Measurements from ENCODE around the gene KRT77.
"Not testable (repeated sequence)": the region's sequence is repeated elsewhere in the genome, so short reads cannot be mapped to it uniquely, and the experiment has no call there.

The KRT77 gene

DNA sequence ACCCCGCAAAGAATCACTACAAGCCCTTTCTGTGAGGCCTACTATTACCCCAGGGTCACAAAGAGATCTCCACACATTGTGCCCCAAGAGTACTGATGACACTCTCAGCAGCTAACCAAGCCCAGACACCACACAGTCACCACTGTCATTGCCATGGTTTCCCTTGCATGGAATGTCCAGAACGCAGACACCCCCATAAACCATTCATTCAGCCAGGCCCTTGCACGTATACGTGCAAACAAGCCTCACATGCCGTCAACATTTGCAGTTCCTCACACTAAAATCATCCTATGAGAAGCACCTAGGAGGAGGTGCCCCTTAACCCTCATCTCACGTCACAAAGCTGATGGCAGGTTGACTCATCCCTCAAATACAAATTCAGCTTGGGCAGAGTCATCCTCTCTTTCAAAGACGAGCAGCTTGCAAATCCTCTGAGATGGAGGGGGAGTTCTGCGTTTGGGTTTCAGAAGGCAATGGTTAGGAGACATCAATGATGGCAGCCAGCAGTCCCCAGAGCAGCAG is 17.1 kb upstream of the KRT77 start:
- Histone ChIP-seq H3K9me3 (ENCODE audit: control insufficient read depth, insufficient read depth, low read length) (no peaks in the 10 kb centered on the region), H3K9ac (ENCODE audit: low read depth, low read length) (no peak overlapping the region), H3K4me3 (ENCODE audit: low read depth, low read length) (no peak overlapping the region), H3K36me3 (ENCODE audit: control insufficient read depth, insufficient read depth, low read length) (no peaks in the 10 kb centered on the region), H3K27me3 (ENCODE audit: control insufficient read depth, insufficient read depth, low read length) (peaks cover 8% of the 10 kb centered on the region), H3K4me1 (ENCODE audit: control insufficient read depth, insufficient read depth, low read length) (no peaks in the 10 kb centered on the region)

DNA sequence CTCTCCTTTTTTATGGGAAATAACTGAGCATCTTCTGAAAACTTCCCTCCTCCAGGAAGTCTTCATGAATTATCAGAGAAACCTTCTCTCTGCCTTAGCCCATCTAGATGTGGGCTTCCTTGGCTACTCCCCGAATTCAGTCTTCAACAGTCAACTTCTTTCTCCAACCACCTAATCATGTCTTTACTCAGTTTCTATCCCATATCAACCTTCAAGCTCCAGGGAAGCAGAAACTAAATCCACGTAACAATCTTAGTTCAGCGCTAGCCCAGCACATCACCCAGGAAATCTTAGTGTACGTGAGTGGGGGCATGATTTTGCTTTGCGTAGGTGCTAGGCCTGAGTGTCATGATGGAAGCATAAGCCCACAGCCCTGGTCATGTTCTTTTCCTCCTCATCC is 12.7 kb upstream of the KRT77 start:
- H3K9ac ChIP-seq (ENCODE audit: low read depth, low read length), result no peak overlapping the region
- H3K4me1 ChIP-seq (ENCODE audit: control insufficient read depth, insufficient read depth, low read length), result no peaks in the 10 kb centered on the region
- no peaks in the 10 kb centered on the region for H3K36me3 ChIP-seq (ENCODE audit: control insufficient read depth, insufficient read depth, low read length)
- peaks cover 32% of the 10 kb centered on the region for H3K27me3 ChIP-seq (ENCODE audit: control insufficient read depth, insufficient read depth, low read length)
- no peaks in the 10 kb centered on the region for H3K9me3 ChIP-seq (ENCODE audit: control insufficient read depth, insufficient read depth, low read length)
- no peak overlapping the region for H3K4me3 ChIP-seq (ENCODE audit: low read depth, low read length)

DNA sequence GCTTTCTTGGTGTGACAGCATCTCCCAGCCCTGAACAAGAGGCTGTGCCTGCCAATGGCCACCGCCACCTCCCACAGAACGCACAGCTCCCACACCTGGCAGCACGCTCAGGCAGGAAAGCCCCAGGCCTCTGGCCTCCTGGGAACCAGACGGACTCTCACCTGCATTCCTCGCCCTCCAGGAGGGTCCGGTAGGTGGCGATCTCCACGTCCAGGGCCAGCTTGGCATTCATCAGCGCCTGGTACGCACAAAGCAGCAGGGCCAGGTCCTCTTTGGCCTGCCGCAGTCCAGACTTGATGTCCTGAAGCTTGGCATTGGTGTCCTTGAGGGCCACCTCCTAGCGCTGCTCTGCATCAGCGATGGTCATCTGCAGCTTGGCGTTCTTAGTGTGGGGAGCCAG is 12.1 kb upstream of the KRT77 start:
- peaks cover 32% of the 10 kb centered on the region for H3K27me3 ChIP-seq (ENCODE audit: control insufficient read depth, insufficient read depth, low read length)
- H3K9ac ChIP-seq (ENCODE audit: low read depth, low read length), result no peak overlapping the region
- H3K4me3 ChIP-seq (ENCODE audit: low read depth, low read length), result no peak overlapping the region
- H3K9me3 ChIP-seq (ENCODE audit: control insufficient read depth, insufficient read depth, low read length), result no peaks in the 10 kb centered on the region
- no peaks in the 10 kb centered on the region for H3K4me1 ChIP-seq (ENCODE audit: control insufficient read depth, insufficient read depth, low read length)
- no peaks in the 10 kb centered on the region for H3K36me3 ChIP-seq (ENCODE audit: control insufficient read depth, insufficient read depth, low read length)

DNA sequence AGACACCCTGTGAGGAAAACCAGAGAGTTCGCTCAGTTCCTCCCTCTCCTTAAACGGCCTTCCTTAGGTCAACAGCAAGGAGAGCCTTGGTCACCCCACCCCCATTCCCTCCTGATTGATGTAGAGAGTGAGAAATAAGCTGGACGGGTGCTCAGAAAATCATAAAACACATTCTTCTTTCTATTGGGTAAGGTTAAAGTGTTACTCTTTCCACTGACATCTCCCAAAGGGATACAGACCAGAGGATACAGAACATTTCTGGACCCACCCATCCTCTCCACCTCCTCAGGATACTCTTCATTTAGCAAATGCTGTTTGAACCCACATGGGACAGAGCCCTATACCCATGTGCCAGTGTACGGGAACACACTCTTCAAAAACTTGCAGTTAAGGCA is 11.6 kb upstream of the KRT77 start:
- Histone ChIP-seq H3K4me3 (ENCODE audit: low read depth, low read length) (peak overlapping the region; percentile 46), H3K9ac (ENCODE audit: low read depth, low read length) (no peak overlapping the region), H3K9me3 (ENCODE audit: control insufficient read depth, insufficient read depth, low read length) (no peaks in the 10 kb centered on the region), H3K4me1 (ENCODE audit: control insufficient read depth, insufficient read depth, low read length) (no peaks in the 10 kb centered on the region), H3K27me3 (ENCODE audit: control insufficient read depth, insufficient read depth, low read length) (peaks cover 32% of the 10 kb centered on the region), H3K36me3 (ENCODE audit: control insufficient read depth, insufficient read depth, low read length) (no peaks in the 10 kb centered on the region)

DNA sequence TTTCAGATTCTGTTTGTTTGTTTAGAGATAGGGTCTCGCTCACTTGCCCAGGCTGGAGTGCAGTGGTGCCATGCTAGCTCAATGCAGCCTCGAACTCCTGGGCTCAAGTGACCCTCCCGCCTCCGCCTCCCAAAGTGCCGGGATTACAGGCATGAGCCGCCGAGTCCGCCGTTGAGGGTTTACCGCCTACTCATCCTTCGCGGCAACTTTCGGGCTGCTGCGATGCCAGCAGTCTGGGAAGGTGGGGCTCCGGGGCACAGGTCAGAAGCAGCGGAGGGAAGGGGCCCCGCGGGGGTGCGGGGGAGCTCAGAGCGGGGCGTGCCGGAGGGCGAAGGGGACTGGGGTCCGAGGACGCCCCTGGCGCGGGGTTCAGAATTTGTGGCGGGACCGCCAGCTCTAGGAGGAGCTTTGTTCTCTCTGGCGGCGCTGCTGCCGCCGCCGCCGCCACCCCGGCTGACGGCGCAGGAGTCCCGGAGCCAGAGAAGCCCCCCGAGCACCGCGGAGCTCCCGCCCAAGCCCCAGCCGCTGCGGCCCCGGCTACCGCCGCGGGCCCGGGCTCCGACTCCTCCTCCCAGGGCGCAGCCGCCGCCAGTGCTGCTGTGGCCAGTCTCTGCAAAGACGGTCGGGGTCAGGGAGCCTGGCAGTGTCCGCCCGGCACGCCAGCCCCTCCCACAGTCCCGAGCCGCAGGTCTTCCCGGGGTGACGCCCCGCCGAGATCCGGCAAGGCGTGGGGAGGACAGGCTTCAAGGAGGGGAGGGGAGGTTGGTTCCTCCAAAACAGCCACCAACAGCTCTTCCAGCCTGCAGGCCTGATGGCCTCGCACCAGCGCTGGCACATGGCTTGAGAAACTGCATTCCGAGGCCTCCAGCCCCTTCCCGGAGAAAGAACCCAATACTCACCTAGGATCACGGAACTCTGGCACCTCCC is 10.9 kb upstream of the KRT77 start:
- no peaks in the 10 kb centered on the region for H3K4me1 ChIP-seq (ENCODE audit: control insufficient read depth, insufficient read depth, low read length)
- H3K9ac ChIP-seq (ENCODE audit: low read depth, low read length), result peak overlapping the region; percentile 5
- no peaks in the 10 kb centered on the region for H3K9me3 ChIP-seq (ENCODE audit: control insufficient read depth, insufficient read depth, low read length)
- peaks cover 32% of the 10 kb centered on the region for H3K27me3 ChIP-seq (ENCODE audit: control insufficient read depth, insufficient read depth, low read length)
- peak overlapping the region; percentile 46 for H3K4me3 ChIP-seq (ENCODE audit: low read depth, low read length)
- no peaks in the 10 kb centered on the region for H3K36me3 ChIP-seq (ENCODE audit: control insufficient read depth, insufficient read depth, low read length)

DNA sequence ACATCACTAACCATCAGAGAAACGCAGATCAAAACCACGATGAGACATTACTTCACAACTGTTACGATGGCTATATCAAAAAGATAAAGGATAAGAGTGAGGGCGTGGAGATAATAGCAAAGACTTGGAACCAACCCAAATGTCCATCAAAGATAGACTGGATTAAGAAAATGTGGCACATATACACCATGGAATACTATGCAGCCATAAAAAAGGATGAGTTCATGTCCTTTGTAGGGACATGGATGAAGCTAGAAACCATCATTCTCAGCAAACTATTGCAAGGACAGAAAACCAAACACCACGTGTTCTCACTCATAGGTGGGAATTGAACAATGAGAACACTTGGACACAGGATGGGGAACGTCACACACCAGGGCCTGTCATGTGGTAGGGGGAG is 8.8 kb upstream of the KRT77 start:
- not testable (repeated sequence) for H3K36me3 ChIP-seq (ENCODE audit: control insufficient read depth, insufficient read depth, low read length); H3K9ac ChIP-seq (ENCODE audit: low read depth, low read length); H3K4me1 ChIP-seq (ENCODE audit: control insufficient read depth, insufficient read depth, low read length); H3K4me3 ChIP-seq (ENCODE audit: low read depth, low read length); H3K9me3 ChIP-seq (ENCODE audit: control insufficient read depth, insufficient read depth, low read length)
- H3K27me3 ChIP-seq (ENCODE audit: control insufficient read depth, insufficient read depth, low read length), result peaks cover 32% of the 10 kb centered on the region

DNA sequence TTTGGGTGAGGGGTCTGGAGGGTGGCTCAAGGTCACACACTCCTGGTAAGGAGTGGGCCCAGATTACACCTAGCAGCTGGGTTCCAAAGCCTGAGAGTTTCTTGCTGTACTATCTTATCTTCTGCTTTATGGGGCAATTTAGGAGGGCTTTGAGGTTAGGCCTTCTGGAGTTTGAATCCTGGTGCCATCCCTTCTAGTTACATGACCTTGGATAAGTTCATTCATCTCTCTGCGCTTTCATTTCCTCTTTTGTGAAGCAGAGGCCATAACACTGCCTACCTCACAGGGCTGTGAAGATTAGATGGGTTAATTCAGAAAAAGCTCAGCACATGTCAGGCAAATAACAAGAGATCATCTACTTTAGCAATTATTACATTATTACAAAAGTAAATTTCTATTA is 7.4 kb upstream of the KRT77 start:
- Histone ChIP-seq H3K27me3 (ENCODE audit: control insufficient read depth, insufficient read depth, low read length) (peaks cover 30% of the 10 kb centered on the region), H3K9ac (ENCODE audit: low read depth, low read length) (no peak overlapping the region), H3K9me3 (ENCODE audit: control insufficient read depth, insufficient read depth, low read length) (no peaks in the 10 kb centered on the region), H3K36me3 (ENCODE audit: control insufficient read depth, insufficient read depth, low read length) (no peaks in the 10 kb centered on the region), H3K4me1 (ENCODE audit: control insufficient read depth, insufficient read depth, low read length) (peaks cover 5% of the 10 kb centered on the region), H3K4me3 (ENCODE audit: low read depth, low read length) (no peak overlapping the region)

DNA sequence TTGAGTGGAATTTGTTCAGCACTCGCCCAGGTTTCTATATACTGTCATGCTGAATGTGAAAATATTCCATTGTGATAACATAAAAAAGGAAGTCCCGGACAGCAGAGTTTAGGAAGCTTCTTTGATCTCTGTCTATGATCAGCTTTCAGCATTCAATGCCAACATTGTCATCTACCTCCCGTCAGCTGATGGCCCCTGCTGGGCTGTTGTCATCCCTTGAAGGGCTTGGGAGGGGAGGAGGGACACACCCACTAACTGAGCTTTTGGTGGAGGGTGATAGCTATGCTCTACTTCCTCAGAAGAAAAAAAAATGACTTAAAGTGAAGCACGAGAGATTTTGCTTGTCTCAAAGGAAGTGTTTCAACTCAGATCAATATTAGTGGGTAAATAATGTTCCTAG is 4.7 kb upstream of the KRT77 start:
- Histone ChIP-seq H3K4me1 (ENCODE audit: control insufficient read depth, insufficient read depth, low read length) (peaks cover 5% of the 10 kb centered on the region), H3K9ac (ENCODE audit: low read depth, low read length) (no peak overlapping the region), H3K9me3 (ENCODE audit: control insufficient read depth, insufficient read depth, low read length) (no peaks in the 10 kb centered on the region), H3K36me3 (ENCODE audit: control insufficient read depth, insufficient read depth, low read length) (no peaks in the 10 kb centered on the region), H3K27me3 (ENCODE audit: control insufficient read depth, insufficient read depth, low read length) (peaks cover 6% of the 10 kb centered on the region), H3K4me3 (ENCODE audit: low read depth, low read length) (no peak overlapping the region)

DNA sequence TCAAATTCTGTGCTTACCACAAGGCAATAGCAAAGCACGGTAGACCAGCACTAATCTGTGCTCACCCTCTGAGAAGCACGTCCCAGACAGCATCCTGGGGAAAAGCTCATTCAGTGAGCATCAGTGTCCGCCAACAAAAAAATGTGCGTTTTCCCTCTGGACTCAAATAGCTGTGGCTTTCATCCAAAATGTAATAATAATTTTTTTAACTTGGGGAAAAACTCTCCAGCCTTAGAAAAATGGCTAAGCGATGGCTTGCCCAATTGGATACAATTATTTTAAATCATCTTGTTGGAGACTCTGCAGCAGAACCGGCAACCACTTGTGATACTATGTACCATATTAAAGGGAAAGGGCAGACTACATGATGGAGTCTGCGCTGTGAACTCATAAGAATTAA is 1.1 kb upstream of the KRT77 start:
- H3K36me3 ChIP-seq (ENCODE audit: control insufficient read depth, insufficient read depth, low read length), result no peaks in the 10 kb centered on the region
- no peak overlapping the region for H3K9ac ChIP-seq (ENCODE audit: low read depth, low read length)
- H3K4me3 ChIP-seq (ENCODE audit: low read depth, low read length), result no peak overlapping the region
- H3K27me3 ChIP-seq (ENCODE audit: control insufficient read depth, insufficient read depth, low read length), result no peaks in the 10 kb centered on the region
- H3K4me1 ChIP-seq (ENCODE audit: control insufficient read depth, insufficient read depth, low read length), result peaks cover 5% of the 10 kb centered on the region
- no peaks in the 10 kb centered on the region for H3K9me3 ChIP-seq (ENCODE audit: control insufficient read depth, insufficient read depth, low read length)

DNA sequence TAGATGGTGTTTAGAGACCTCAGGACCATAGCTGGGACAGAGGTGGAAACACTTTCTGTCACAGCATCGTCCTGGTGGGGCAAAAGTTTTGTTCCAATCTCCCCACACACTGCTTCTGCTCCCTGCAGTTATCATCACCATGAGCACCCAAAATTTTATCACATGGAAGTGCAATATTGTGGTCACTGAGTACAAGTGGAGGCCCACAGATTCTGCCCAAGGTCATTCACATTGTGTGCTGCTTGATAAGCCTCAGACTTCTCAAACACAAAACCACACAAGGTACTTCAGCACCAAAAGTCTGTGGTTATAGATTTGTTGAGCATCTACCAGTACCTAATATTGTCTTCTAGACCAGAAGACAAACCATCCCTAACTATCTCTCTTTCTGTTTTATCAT is 554 bp upstream of the KRT77 start:
- H3K4me1 ChIP-seq (ENCODE audit: control insufficient read depth, insufficient read depth, low read length), result peaks cover 5% of the 10 kb centered on the region
- H3K27me3 ChIP-seq (ENCODE audit: control insufficient read depth, insufficient read depth, low read length), result no peaks in the 10 kb centered on the region
- H3K9ac ChIP-seq (ENCODE audit: low read depth, low read length), result no peak overlapping the region
- H3K4me3 ChIP-seq (ENCODE audit: low read depth, low read length), result no peak overlapping the region
- no peaks in the 10 kb centered on the region for H3K9me3 ChIP-seq (ENCODE audit: control insufficient read depth, insufficient read depth, low read length)
- H3K36me3 ChIP-seq (ENCODE audit: control insufficient read depth, insufficient read depth, low read length), result no peaks in the 10 kb centered on the region

DNA sequence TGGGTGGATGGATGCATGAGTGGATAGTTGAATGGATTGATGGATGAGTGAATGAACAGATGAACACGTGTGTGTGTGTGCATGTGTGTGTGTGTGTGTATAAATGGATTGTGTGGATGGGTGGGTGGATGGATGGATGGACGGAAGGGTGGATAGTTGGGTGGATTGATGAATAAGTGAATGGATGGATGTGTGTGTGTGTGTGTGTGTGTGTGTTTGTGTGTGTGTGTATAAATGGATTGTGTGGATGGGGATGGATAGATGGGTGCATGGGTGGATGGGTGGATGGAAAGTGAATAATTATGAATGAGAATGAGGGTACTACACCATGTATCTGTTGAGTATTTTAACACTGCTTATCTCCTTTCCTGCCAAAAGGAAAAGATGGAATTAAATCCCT is 986 bp downstream of the KRT77 start:
- Histone ChIP-seq H3K27me3 (ENCODE audit: control insufficient read depth, insufficient read depth, low read length) (no peaks in the 10 kb centered on the region), H3K9me3 (ENCODE audit: control insufficient read depth, insufficient read depth, low read length) (no peaks in the 10 kb centered on the region), H3K9ac (ENCODE audit: low read depth, low read length) (no peak overlapping the region), H3K36me3 (ENCODE audit: control insufficient read depth, insufficient read depth, low read length) (no peaks in the 10 kb centered on the region), H3K4me3 (ENCODE audit: low read depth, low read length) (no peak overlapping the region), H3K4me1 (ENCODE audit: control insufficient read depth, insufficient read depth, low read length) (no peaks in the 10 kb centered on the region)

DNA sequence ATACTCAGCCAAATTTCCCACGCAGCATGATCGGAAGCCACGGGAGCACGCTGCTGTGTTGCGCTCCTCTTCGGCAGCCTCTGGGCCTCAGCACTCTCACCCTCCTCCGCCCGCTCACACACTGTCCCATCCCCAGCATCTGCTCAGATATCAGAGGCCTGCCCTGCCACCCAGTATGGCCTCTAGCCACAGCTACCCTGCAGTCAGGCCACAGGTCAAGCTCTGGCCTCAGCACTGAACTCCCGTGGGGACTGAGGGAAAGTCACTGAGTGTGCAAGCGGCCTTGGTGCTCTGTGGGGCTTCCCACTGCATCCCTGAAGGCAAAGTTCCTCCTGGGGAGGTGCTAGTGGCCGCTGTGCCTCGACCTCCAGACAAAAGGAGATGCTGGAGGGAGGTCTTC is 2.0 kb downstream of the KRT77 start:
- H3K9ac ChIP-seq (ENCODE audit: low read depth, low read length), result no peak overlapping the region
- H3K9me3 ChIP-seq (ENCODE audit: control insufficient read depth, insufficient read depth, low read length), result no peaks in the 10 kb centered on the region
- H3K36me3 ChIP-seq (ENCODE audit: control insufficient read depth, insufficient read depth, low read length), result no peaks in the 10 kb centered on the region
- H3K27me3 ChIP-seq (ENCODE audit: control insufficient read depth, insufficient read depth, low read length), result no peaks in the 10 kb centered on the region
- H3K4me3 ChIP-seq (ENCODE audit: low read depth, low read length), result no peak overlapping the region
- no peaks in the 10 kb centered on the region for H3K4me1 ChIP-seq (ENCODE audit: control insufficient read depth, insufficient read depth, low read length)

Data from iPS-15b (cell line).